Keratinocyte (primary cell): ENCODE data around the gene ZBTB43. TPM values are rescaled to one million over a fixed set of nuclear protein-coding genes. Genes with fewer than 3 reads are reported as not detected.

Experiments
- DNase-seq: peaks from one replicate; pipeline ENCODE4 v3.0.0-alpha.2; 2011; ENCODE audit warnings: low read depth, missing footprints, low spot score
- FAIRE-seq: peaks from 2 replicates; lab custom pipeline; 2011; peaks lifted over from hg19 to GRCh38; lab: Jason Lieb, UNC
- H2AFZ ChIP-seq: 2 replicates; pipeline ENCODE4 v1.6.0; 2012; ENCODE audit warnings: low read length, control low read depth, inconsistent platforms; ENCODE audit not compliant: control insufficient read depth
- H3K27ac ChIP-seq: 2 replicates; pipeline ENCODE4 v1.5.1; 2011; ENCODE audit warnings: low read length; ENCODE audit not compliant: control insufficient read depth, insufficient read depth
- H3K27me3 ChIP-seq: 3 replicates; pipeline ENCODE4 v1.6.0; 2011; ENCODE audit warnings: low read length; ENCODE audit not compliant: control insufficient read depth, insufficient read depth; ENCODE audit errors: extremely low read depth
- H3K36me3 ChIP-seq, 2 experiments: 2 replicates in 1 of 2; 3 replicates in 1 of 2; pipeline ENCODE4 v1.5.1; 2011; ENCODE audit warnings: low read length in 2 of 2, mild to moderate bottlenecking in 1 of 2; ENCODE audit not compliant: control insufficient read depth in 2 of 2, insufficient read depth in 2 of 2; ENCODE audit errors: extremely low read depth in 1 of 2
- H3K4me1 ChIP-seq: 3 replicates; pipeline ENCODE4 v1.5.1; 2011; ENCODE audit warnings: low read length; ENCODE audit not compliant: control insufficient read depth, insufficient read depth; ENCODE audit errors: extremely low read depth
- H3K4me2 ChIP-seq: 3 replicates; pipeline ENCODE4 v1.6.0; 2011; ENCODE audit warnings: low read depth, low read length; ENCODE audit not compliant: control insufficient read depth, insufficient read depth; ENCODE audit errors: extremely low read depth
- H3K4me3 ChIP-seq, 3 experiments: fragments of 200-600 bp in 1 of 3; sonication (generic) in 1 of 3; 2 replicates in 2 of 3; 3 replicates in 1 of 3; pipeline ENCODE4 v1.5.1; 2011 to 2016; ENCODE audit warnings: low read length in 3 of 3, mild to moderate bottlenecking in 3 of 3, control low read depth in 2 of 3, inconsistent platforms in 1 of 3, low read depth in 1 of 3, mixed read lengths in 1 of 3, mixed run types in 1 of 3, moderate library complexity in 1 of 3; ENCODE audit not compliant: control insufficient read depth in 2 of 3, insufficient read depth in 2 of 3; ENCODE audit errors: extremely low read depth in 1 of 3
- H3K79me2 ChIP-seq: 2 replicates; pipeline ENCODE4 v1.6.0; 2012; ENCODE audit warnings: low read length; ENCODE audit not compliant: control insufficient read depth, insufficient read depth
- H3K9ac ChIP-seq: 3 replicates; pipeline ENCODE4 v1.6.0; 2011; ENCODE audit warnings: low read length; ENCODE audit not compliant: control insufficient read depth, insufficient read depth; ENCODE audit errors: extremely low read depth
- H3K9me1 ChIP-seq: 3 replicates; pipeline ENCODE4 v1.6.0; 2011; ENCODE audit warnings: low read length; ENCODE audit not compliant: control insufficient read depth, insufficient read depth; ENCODE audit errors: extremely low read depth
- H3K9me3 ChIP-seq: 2 replicates; pipeline ENCODE4 v1.5.1; 2012; ENCODE audit warnings: low read depth, low read length; ENCODE audit not compliant: control insufficient read depth
- H4K20me1 ChIP-seq: 3 replicates; pipeline ENCODE4 v1.6.0; 2011; ENCODE audit warnings: low read length; ENCODE audit not compliant: control insufficient read depth, insufficient read depth; ENCODE audit errors: extremely low read depth
- EZH2 ChIP-seq: IDR thresholded peaks from one replicate; pipeline ENCODE4 v1.6.1; 2012; ENCODE audit warnings: inconsistent platforms, mild to moderate bottlenecking, low read length, moderate library complexity
- dilution Hi-C: fragments of 300-500 bp; cut with MboI; formaldehyde crosslinking; loops from one replicate; pipeline ENCODE4 v1.7.0; 2020; ENCODE audit warnings: low sequenced_read_pairs; ENCODE audit not compliant: extremely low pct_ligation_motif_present
- polyA plus RNA-seq, 5 experiments: library from polyadenylated mRNA; depleted of rRNA in 3 of 5; stranded (reverse) in 3 of 5; stranded (forward) in 1 of 5; unstranded in 1 of 5; fragments of >200 nt; gene quantifications; 1 replicate in 1 of 5; 2 replicates in 3 of 5; 3 replicates in 1 of 5; pipeline versions ENCODE4 v1.2.1 to v1.2.3, GENCODE V29; 2011 to 2012; ENCODE audit warnings: missing spikeins in 2 of 5, low read depth in 1 of 5, low replicate concordance in 1 of 5
- TF ChIP-seq, protein P1 (sequence below), 3 experiments: IDR thresholded peaks in 1 of 3; conservative IDR thresholded peaks in 1 of 3; optimal IDR thresholded peaks in 1 of 3; 2 replicates in 2 of 3; 3 replicates in 1 of 3; pipeline versions ENCODE3 to v1.5.1; 2011; ENCODE audit warnings: low read length in 3 of 3, mild to moderate bottlenecking in 3 of 3, moderate library complexity in 2 of 3, control low read depth in 1 of 3, inconsistent platforms in 1 of 3; ENCODE audit not compliant: insufficient read depth in 2 of 3; ENCODE audit errors: extremely low read depth in 1 of 3

Gene ZBTB43
- polyA plus RNA-seq, 1 donor (not counting 4 experiments of a cell fraction or from before 2014, with no cell fraction given): 24.3 TPM

DNA sequence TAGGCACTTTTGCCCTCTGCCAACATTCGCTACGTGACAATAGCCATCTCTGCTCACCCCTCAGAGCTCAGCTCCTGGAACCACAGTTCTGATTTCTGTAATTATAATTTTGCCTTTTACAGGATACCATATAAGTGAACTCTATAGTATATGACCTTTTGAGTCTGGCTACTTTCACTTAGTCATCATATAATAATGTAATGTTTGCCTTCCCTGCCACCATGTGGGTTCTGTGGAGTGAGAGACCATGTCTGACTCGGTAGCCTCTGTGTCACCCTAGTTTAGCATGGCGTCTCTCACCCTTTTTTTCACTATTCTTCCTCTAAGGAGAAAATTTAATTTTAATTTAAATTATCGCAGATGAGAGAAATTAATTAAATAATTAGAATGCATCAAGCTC lies 28.9 kb upstream of the ZBTB43 start:
- TF ChIP-seq EZH2: no peak
- TF ChIP-seq, protein P1, sequence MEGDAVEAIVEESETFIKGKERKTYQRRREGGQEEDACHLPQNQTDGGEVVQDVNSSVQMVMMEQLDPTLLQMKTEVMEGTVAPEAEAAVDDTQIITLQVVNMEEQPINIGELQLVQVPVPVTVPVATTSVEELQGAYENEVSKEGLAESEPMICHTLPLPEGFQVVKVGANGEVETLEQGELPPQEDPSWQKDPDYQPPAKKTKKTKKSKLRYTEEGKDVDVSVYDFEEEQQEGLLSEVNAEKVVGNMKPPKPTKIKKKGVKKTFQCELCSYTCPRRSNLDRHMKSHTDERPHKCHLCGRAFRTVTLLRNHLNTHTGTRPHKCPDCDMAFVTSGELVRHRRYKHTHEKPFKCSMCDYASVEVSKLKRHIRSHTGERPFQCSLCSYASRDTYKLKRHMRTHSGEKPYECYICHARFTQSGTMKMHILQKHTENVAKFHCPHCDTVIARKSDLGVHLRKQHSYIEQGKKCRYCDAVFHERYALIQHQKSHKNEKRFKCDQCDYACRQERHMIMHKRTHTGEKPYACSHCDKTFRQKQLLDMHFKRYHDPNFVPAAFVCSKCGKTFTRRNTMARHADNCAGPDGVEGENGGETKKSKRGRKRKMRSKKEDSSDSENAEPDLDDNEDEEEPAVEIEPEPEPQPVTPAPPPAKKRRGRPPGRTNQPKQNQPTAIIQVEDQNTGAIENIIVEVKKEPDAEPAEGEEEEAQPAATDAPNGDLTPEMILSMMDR (optimal IDR thresholded peaks at IDR 0.05 in 1 of 3, IDR thresholded peaks at IDR 0.05 in 1 of 3, conservative IDR thresholded peaks at IDR 0.05 in 1 of 3; ENCODE audit: extremely low read depth in 1 of 3, insufficient read depth in 2 of 3, low read length in 3 of 3): no peak
- DNase-seq (no peak), FAIRE-seq (no peak)
- peaks cover 3% of the 10 kb centered on the region for H3K27me3 ChIP-seq
- no peaks in the 10 kb centered on the region for H3K9me3 ChIP-seq
- no peak overlapping the region for H3K9ac ChIP-seq
- H3K4me3 ChIP-seq: no peak overlapping the region
- H4K20me1 ChIP-seq: no peaks in the 10 kb centered on the region
- H3K79me2 ChIP-seq: no peaks in the 10 kb centered on the region
- no peaks in the 10 kb centered on the region for H3K9me1 ChIP-seq
- dilution Hi-C loops: no loop called here
- H3K27ac ChIP-seq: no peak overlapping the region
- H2AFZ ChIP-seq: no peak overlapping the region
- H3K36me3 ChIP-seq: no peaks in the 10 kb centered on the region
- no peaks in the 10 kb centered on the region for H3K4me1 ChIP-seq
- H3K4me2 ChIP-seq: no peak overlapping the region

DNA sequence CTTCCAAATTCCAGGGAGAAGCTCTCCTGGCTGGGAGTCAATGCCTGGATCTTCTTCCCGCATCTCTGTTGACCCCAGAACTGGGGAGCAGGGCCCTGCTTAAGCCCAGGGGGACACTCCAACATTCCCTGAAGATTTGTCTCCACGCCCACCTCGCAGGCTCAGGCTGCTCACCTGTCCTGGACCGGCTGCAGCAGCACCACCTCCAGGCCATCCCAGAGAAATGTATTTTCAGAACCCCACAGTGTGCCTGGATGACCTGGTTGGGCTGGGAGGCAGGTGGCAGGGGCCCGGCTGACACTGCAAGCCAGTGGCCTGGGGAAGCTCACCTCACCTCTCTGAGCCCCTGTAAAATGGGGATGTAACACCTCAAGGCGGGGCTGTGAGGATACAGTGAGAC lies 27.1 kb upstream of the ZBTB43 start:
- no peaks in the 10 kb centered on the region for H3K9me1 ChIP-seq
- dilution Hi-C loops: no loop called here
- no peak overlapping the region for H3K9ac ChIP-seq
- no peaks in the 10 kb centered on the region for H3K79me2 ChIP-seq
- H4K20me1 ChIP-seq: no peaks in the 10 kb centered on the region
- H3K9me3 ChIP-seq: no peaks in the 10 kb centered on the region
- no peak for TF ChIP-seq EZH2
- TF ChIP-seq, protein P1 (optimal IDR thresholded peaks at IDR 0.05 in 1 of 3, IDR thresholded peaks at IDR 0.05 in 1 of 3, conservative IDR thresholded peaks at IDR 0.05 in 1 of 3; ENCODE audit: extremely low read depth in 1 of 3, insufficient read depth in 2 of 3, low read length in 3 of 3): peak; percentile 47 to 81 (median 49)
- DNase-seq (no peak), FAIRE-seq (no peak)
- H3K27ac ChIP-seq: no peak overlapping the region
- H3K27me3 ChIP-seq: peaks cover 3% of the 10 kb centered on the region
- H3K36me3 ChIP-seq: no peaks in the 10 kb centered on the region
- H2AFZ ChIP-seq: no peak overlapping the region
- H3K4me3 ChIP-seq: no peak overlapping the region
- no peak overlapping the region for H3K4me2 ChIP-seq
- peaks cover 6% of the 10 kb centered on the region for H3K4me1 ChIP-seq
